HepG2 (cell line): Measurements from ENCODE around the gene CTXN3. TPM values are rescaled to one million over a fixed set of nuclear protein-coding genes. Genes with fewer than 3 reads are reported as not detected.

Experiments
- ATAC-seq: fragments of 200-7000 bp; cut with Tn5 transposase; 3 replicates; pipeline ENCODE4 v1.9.1; 2020; ENCODE audit warnings: mild to moderate bottlenecking, moderate library complexity
- BruUV-seq: library from RNA; stranded (reverse); fragments of 400-500 nt; replicated peaks from 2 replicates; lab custom pipeline; 2021; lab: Mats Ljungman, UMichigan
- CTCF ChIA-PET: fragments of 300-600 bp; formaldehyde crosslinking; extraction: SDS; loops from one replicate; lab custom pipeline; 2021; ENCODE audit warnings: low total read pairs, inconsistent platforms, low intra/inter-chr PET ratio; lab: Yijun Ruan, JAX
- POLR2A ChIA-PET: fragments of 350-600 bp; sonication (Branson Sonifier 250); formaldehyde crosslinking; loops from one replicate; lab custom pipeline; 2020; ENCODE audit warnings: antibody characterized with exemption, inconsistent platforms; lab: Yijun Ruan, JAX
- DNase-seq: peaks from one replicate; pipeline ENCODE4 v3.0.0-alpha.2; 2015; ENCODE audit warnings: low spot score
- FAIRE-seq: peaks from 3 replicates; lab custom pipeline; 2011; peaks lifted over from hg19 to GRCh38; lab: Jason Lieb, UNC
- H2AFZ ChIP-seq: one replicate; pipeline ENCODE4 v1.6.1; 2011; ENCODE audit warnings: low read length, inconsistent platforms
- H3K27ac ChIP-seq: fragments of 300-600 bp; 3 replicates; pipeline ENCODE4 v1.8.0; 2011; ENCODE audit warnings: mixed run types, mild to moderate bottlenecking, mixed read lengths, low read length, inconsistent platforms; ENCODE audit not compliant: insufficient read depth; ENCODE audit errors: extremely low read length
- H3K27me3 ChIP-seq, 2 experiments: fragments of 200-600 bp in 1 of 2; 2 replicates in 1 of 2; 3 replicates in 1 of 2; pipeline versions ENCODE4 v1.6.0 to v1.8.0; 2011; ENCODE audit warnings: low read length in 2 of 2, mild to moderate bottlenecking in 2 of 2, moderate library complexity in 2 of 2, inconsistent platforms in 1 of 2; ENCODE audit not compliant: insufficient read depth in 2 of 2, control insufficient read depth in 1 of 2
- H3K36me3 ChIP-seq, 2 experiments: fragments of 200-600 bp in 1 of 2; replicated peaks in 1 of 2; 2 replicates in 1 of 2; 3 replicates in 1 of 2; pipeline versions ENCODE4 v1.5.1 to v1.8.0; 2011; ENCODE audit warnings: low read length in 2 of 2, inconsistent platforms in 1 of 2; ENCODE audit not compliant: insufficient read depth in 2 of 2, control insufficient read depth in 1 of 2
- H3K4me1 ChIP-seq: 2 replicates; pipeline ENCODE4 v1.5.1; 2012; ENCODE audit warnings: low read length, inconsistent platforms; ENCODE audit not compliant: insufficient read depth
- H3K4me2 ChIP-seq: 2 replicates; pipeline ENCODE4 v1.6.0; 2011; ENCODE audit warnings: low read depth, low read length, inconsistent platforms
- H3K4me3 ChIP-seq, 3 experiments: fragments of 200-600 bp in 1 of 3; sonication (generic), shearing (Covaris generic) in 1 of 3; replicated peaks in 1 of 3; 2 replicates each; pipeline ENCODE4 v1.5.1; 2011 to 2016; ENCODE audit warnings: low read length in 3 of 3, inconsistent platforms in 2 of 3, low read depth in 2 of 3, mild to moderate bottlenecking in 2 of 3, control low read depth in 1 of 3, mixed read lengths in 1 of 3; ENCODE audit not compliant: insufficient read depth in 1 of 3
- H3K79me2 ChIP-seq: one replicate; pipeline ENCODE4 v1.6.1; 2011; ENCODE audit warnings: low read length, inconsistent platforms; ENCODE audit not compliant: insufficient read depth
- H3K9ac ChIP-seq: 2 replicates; pipeline ENCODE4 v1.6.0; 2011; ENCODE audit warnings: mild to moderate bottlenecking, low read depth, low read length, inconsistent platforms; ENCODE audit not compliant: insufficient read depth
- H3K9me3 ChIP-seq: 2 replicates; pipeline ENCODE4 v1.5.1; 2012; ENCODE audit warnings: mild to moderate bottlenecking, low read length
- H4K20me1 ChIP-seq: 2 replicates; pipeline ENCODE4 v1.6.0; 2011; ENCODE audit warnings: inconsistent platforms, mild to moderate bottlenecking, low read length, moderate library complexity; ENCODE audit not compliant: insufficient read depth
- ATF3 ChIP-seq: sonication (generic); formaldehyde crosslinking; IDR thresholded peaks from 2 replicates; pipeline ENCODE4 v1.4.0; 2020; ENCODE audit warnings: missing genetic modification reagents
- BCL3 ChIP-seq: sonication (generic); formaldehyde crosslinking; IDR thresholded peaks from 2 replicates; pipeline ENCODE4 v1.5.1; 2020; ENCODE audit warnings: mild to moderate bottlenecking, missing genetic modification reagents, moderate library complexity
- GTF3A ChIP-seq: sonication (generic); formaldehyde crosslinking; conservative IDR thresholded peaks from 2 replicates; pipeline ENCODE4 v1.4.0; 2020; ENCODE audit warnings: mild to moderate bottlenecking, missing genetic modification reagents
- JUND ChIP-seq: sonication (generic); formaldehyde crosslinking; IDR thresholded peaks from 2 replicates; pipeline ENCODE4 v1.8.0; 2022; ENCODE audit warnings: mild to moderate bottlenecking, missing genetic modification reagents
- SMARCC2 ChIP-seq: fragments of 450-650 bp; IDR thresholded peaks from 2 replicates; pipeline ENCODE4 v1.6.1; 2017; ENCODE audit warnings: antibody characterized with exemption, mild to moderate bottlenecking
- ZNF276 ChIP-seq: sonication (generic); formaldehyde crosslinking; IDR thresholded peaks from 2 replicates; pipeline ENCODE4 v1.4.0; 2020; ENCODE audit warnings: mild to moderate bottlenecking, low read depth, missing genetic modification reagents
- ZNF331 ChIP-seq: sonication (generic); formaldehyde crosslinking; IDR thresholded peaks from 2 replicates; pipeline ENCODE4 v1.4.0; 2020; ENCODE audit warnings: missing genetic modification reagents
- ZNF543 ChIP-seq: sonication (generic); formaldehyde crosslinking; IDR thresholded peaks from 2 replicates; pipeline ENCODE4 v1.4.0; 2020; ENCODE audit warnings: mild to moderate bottlenecking, missing genetic modification reagents
- ZNF782 ChIP-seq: sonication (generic); formaldehyde crosslinking; IDR thresholded peaks from 2 replicates; pipeline ENCODE4 v1.4.0; 2020; ENCODE audit warnings: missing genetic modification reagents, mild to moderate bottlenecking, borderline replicate concordance
- WGBS: methylation state at CpG from one replicate; pipeline ENCODE4 v1.1.6; 2017; ENCODE audit warnings: low lambda C conversion rate; 5-methylcytosine and 5-hydroxymethylcytosine counted together
- in situ Hi-C: cut with HindIII; loops from 2 replicates; pipeline ENCODE4 v1.10.0; 2017; ENCODE audit warnings: low pct_unique_long_range_greater_than_20kb; ENCODE audit not compliant: extremely low pct_ligation_motif_present
- intact Hi-C: fragments of 100-400 bp; cut with micrococcal nuclease; formaldehyde crosslinking; loops from one replicate; pipeline ENCODE4 v1.10.0; 2022; ENCODE audit not compliant: unreplicated experiment
- polyA plus RNA-seq, 8 experiments: library from polyadenylated mRNA; depleted of rRNA in 3 of 8; stranded (reverse) in 7 of 8; unstranded in 1 of 8; fragments of >200 nt; fragmentation: Illumina TruSeq in 4 of 8; extraction: Trizol in 4 of 8; gene quantifications; 2 replicates each; pipeline versions ENCODE4 v1.2.1 to v1.2.3, GENCODE V29; 2011 to 2016; ENCODE audit warnings: low read depth in 4 of 8, missing spikeins in 1 of 8, mixed read lengths in 1 of 8; ENCODE audit not compliant: insufficient read depth in 1 of 8
- total RNA-seq, 5 experiments: library from RNA; depleted of rRNA; stranded (reverse); fragments of >200 nt; fragmentation: Illumina TruSeq; extraction: Trizol; gene quantifications; 2 replicates each; pipeline ENCODE4 v1.2.3, GENCODE V29; 2016; ENCODE audit warnings: low read depth in 1 of 5

CTXN3 gene
- total and polyA plus RNA-seq, 2 of the 13 experiments (the other 11 are each of a cell fraction or from before 2014, with no cell fraction given), result not detected

DNA sequence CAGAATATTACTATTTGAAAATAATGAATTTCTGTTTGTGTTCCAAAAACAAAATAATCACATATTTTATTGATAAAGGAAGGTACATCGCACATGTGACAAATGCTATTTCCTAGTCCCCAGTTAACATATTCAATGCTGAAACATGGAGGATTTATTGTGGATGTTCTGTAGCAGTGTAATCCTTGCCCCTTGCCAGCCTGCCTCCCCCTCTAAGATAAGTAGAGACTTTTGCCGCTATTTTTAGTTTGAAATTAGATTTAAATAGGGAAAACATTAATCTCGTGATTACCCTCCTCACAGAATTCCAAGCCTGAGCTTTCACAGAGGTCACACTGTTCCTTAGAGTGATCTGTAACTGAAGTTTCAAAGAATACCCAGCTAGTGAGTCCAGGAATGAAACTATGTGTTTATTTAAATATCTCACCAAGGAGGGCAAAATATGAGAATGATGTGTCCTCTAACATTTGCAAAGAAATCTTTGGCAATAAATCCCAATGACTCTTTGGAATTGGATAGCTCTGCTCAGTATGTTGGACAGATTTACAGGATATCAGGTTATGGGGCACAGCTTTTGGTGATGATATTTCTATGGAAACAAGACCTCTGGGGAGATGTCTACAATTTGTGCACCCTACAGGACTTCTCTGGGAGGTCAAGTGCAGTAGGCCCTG, 17.3 kb downstream of the CTXN3 start:
- Histone ChIP-seq H3K4me1 (no peaks in the 10 kb centered on the region), H3K4me3 (no peak overlapping the region), H2AFZ (no peak overlapping the region), H3K9ac (no peak overlapping the region), H4K20me1 (no peaks in the 10 kb centered on the region), H3K4me2 (no peak overlapping the region), H3K36me3 (no peaks in the 10 kb centered on the region), H3K9me3 (no peaks in the 10 kb centered on the region), H3K27me3 (no peaks in the 10 kb centered on the region), H3K79me2 (no peaks in the 10 kb centered on the region), H3K27ac (no peak overlapping the region)
- CTCF ChIA-PET, result no interaction called here
- in situ Hi-C loops (no loop called here), intact Hi-C loops (no loop called here)
- FAIRE-seq (no peak), ATAC-seq (no peak), DNase-seq (no peak)
- no TSS peak for BruUV-seq
- 28% methylated on average over 3 of the region's 3 CpGs for WGBS
- POLR2A ChIA-PET, result no interaction called here
- TF ChIP-seq ZNF782 (CRISPR knock-in tag) (no peak), SMARCC2 (no peak), JUND (CRISPR knock-in tag) (no peak), BCL3 (no peak), ZNF331 (CRISPR knock-in tag) (no peak), ZNF543 (CRISPR knock-in tag) (no peak), ATF3 (CRISPR knock-in tag) (no peak), GTF3A (CRISPR knock-in tag) (no peak), ZNF276 (no peak)
